IMR-90 (cell line): Measurements from ENCODE around the gene SP140. TPM values are rescaled to one million over a fixed set of nuclear protein-coding genes. Genes with fewer than 3 reads are reported as not detected.

ENCODE experiments used
- ATAC-seq: fragments of 200-7000 bp; cut with Tn5 transposase; 2 replicates; pipeline ENCODE4 v1.9.1; 2020; ENCODE audit warnings: low read depth, mild to moderate bottlenecking, moderate library complexity
- BruUV-seq: library from RNA; stranded (reverse); fragments of 400-500 nt; replicated peaks from 2 replicates; lab custom pipeline; 2021; lab: Mats Ljungman, UMichigan
- CTCF ChIA-PET: fragments of 300-600 bp; formaldehyde crosslinking; extraction: SDS; loops from one replicate; lab custom pipeline; 2021; ENCODE audit warnings: antibody characterized with exemption; lab: Yijun Ruan, JAX
- POLR2A ChIA-PET: fragments of 300-600 bp; sonication (Branson Sonifier 250); formaldehyde crosslinking; loops from one replicate; lab custom pipeline; 2022; ENCODE audit warnings: antibody characterized with exemption; ENCODE audit not compliant: unreplicated experiment; lab: Charles Lee
- DNase-seq: peaks from one replicate; pipeline ENCODE4 v3.0.0; 2013
- H2AFZ ChIP-seq: replicated peaks from 2 replicates; pipeline ENCODE3; 2013; ENCODE audit warnings: low read length, mild to moderate bottlenecking; ENCODE audit not compliant: poor library complexity
- H2AK5ac ChIP-seq: 2 replicates; pipeline ENCODE4 v1.6.1; 2013; ENCODE audit warnings: low read depth, low read length, inconsistent platforms
- H2AK9ac ChIP-seq: replicated peaks from 2 replicates; pipeline ENCODE3; 2013; ENCODE audit warnings: mild to moderate bottlenecking, low read depth, low read length, moderate library complexity; ENCODE audit not compliant: poor library complexity
- H2BK120ac ChIP-seq: 2 replicates; pipeline ENCODE4 v1.6.1; 2013; ENCODE audit warnings: low read depth, low read length, inconsistent platforms
- H2BK15ac ChIP-seq: 3 replicates; pipeline ENCODE4 v1.6.1; 2013; ENCODE audit warnings: low read depth, low read length, inconsistent platforms
- H2BK20ac ChIP-seq: 2 replicates; pipeline ENCODE4 v1.6.1; 2013; ENCODE audit warnings: low read depth, mild to moderate bottlenecking, inconsistent platforms, low read length, moderate library complexity
- H2BK5ac ChIP-seq: 2 replicates; pipeline ENCODE4 v1.6.1; 2013; ENCODE audit warnings: mild to moderate bottlenecking, low read depth, low read length, inconsistent platforms; ENCODE audit not compliant: poor library complexity, severe bottlenecking
- H3K14ac ChIP-seq: replicated peaks from 2 replicates; pipeline ENCODE4 v1.6.1; 2013; ENCODE audit warnings: low read depth, low read length, inconsistent platforms
- H3K18ac ChIP-seq: 2 replicates; pipeline ENCODE4 v1.6.1; 2013; ENCODE audit warnings: low read depth, low read length, control low read depth
- H3K23ac ChIP-seq: 2 replicates; pipeline ENCODE4 v1.6.1; 2013; ENCODE audit warnings: low read depth, low read length, inconsistent platforms
- H3K27ac ChIP-seq: 2 replicates; pipeline ENCODE4 v1.5.1; 2013; ENCODE audit warnings: mild to moderate bottlenecking, control low read depth, low read length; ENCODE audit not compliant: insufficient read depth
- H3K27me3 ChIP-seq: 2 replicates; pipeline ENCODE4 v1.6.1; 2013; ENCODE audit warnings: low read length; ENCODE audit not compliant: control insufficient read depth, insufficient read depth
- H3K36me3 ChIP-seq: 2 replicates; pipeline ENCODE4 v1.6.1; 2013; ENCODE audit warnings: low read length, mixed read lengths; ENCODE audit not compliant: control insufficient read depth, insufficient read depth
- H3K4ac ChIP-seq: 2 replicates; pipeline ENCODE4 v1.6.1; 2013; ENCODE audit warnings: low read depth, low read length, inconsistent platforms
- H3K4me1 ChIP-seq: 2 replicates; pipeline ENCODE4 v1.6.1; 2013; ENCODE audit warnings: low read length, mixed read lengths; ENCODE audit not compliant: control insufficient read depth, insufficient read depth
- H3K4me2 ChIP-seq: 2 replicates; pipeline ENCODE4 v1.6.1; 2013; ENCODE audit warnings: low read depth, mild to moderate bottlenecking, control low read depth, low read length, moderate library complexity
- H3K4me3 ChIP-seq: 2 replicates; pipeline ENCODE4 v1.5.1; 2013; ENCODE audit warnings: low read depth, mild to moderate bottlenecking, control low read depth, low read length, moderate library complexity; ENCODE audit not compliant: insufficient read depth
- H3K56ac ChIP-seq: 2 replicates; pipeline ENCODE4 v1.6.1; 2013; ENCODE audit warnings: low read length, inconsistent platforms; ENCODE audit not compliant: insufficient read depth; ENCODE audit errors: extremely low read depth
- H3K79me1 ChIP-seq, 2 experiments: 2 replicates each; pipeline ENCODE4 v1.6.1; 2013; ENCODE audit warnings: low read length in 2 of 2, inconsistent platforms in 1 of 2, low read depth in 1 of 2
- H3K9ac ChIP-seq: 2 replicates; pipeline ENCODE4 v1.6.1; 2013; ENCODE audit warnings: low read depth, low read length, control low read depth
- H3K9me1 ChIP-seq: 2 replicates; pipeline ENCODE4 v1.6.1; 2013; ENCODE audit warnings: low read length, inconsistent platforms; ENCODE audit not compliant: insufficient read depth
- H3K9me3 ChIP-seq: 2 replicates; pipeline ENCODE4 v1.6.1; 2013; ENCODE audit warnings: low read length; ENCODE audit not compliant: control insufficient read depth, insufficient read depth
- H4K20me1 ChIP-seq: 2 replicates; pipeline ENCODE4 v1.6.1; 2013; ENCODE audit warnings: low read length, inconsistent platforms; ENCODE audit not compliant: insufficient read depth
- H4K5ac ChIP-seq: 2 replicates; pipeline ENCODE4 v1.6.1; 2013; ENCODE audit warnings: mild to moderate bottlenecking, low read depth, low read length, control low read depth
- H4K8ac ChIP-seq, 2 experiments: 2 replicates each; pipeline ENCODE4 v1.6.1; 2013; ENCODE audit warnings: low read depth in 2 of 2, low read length in 2 of 2, control low read depth in 1 of 2, inconsistent platforms in 1 of 2
- H4K91ac ChIP-seq: 2 replicates; pipeline ENCODE4 v1.6.1; 2013; ENCODE audit warnings: low read depth, low read length, inconsistent platforms; ENCODE audit not compliant: insufficient read depth
- CEBPB ChIP-seq: IDR thresholded peaks from 2 replicates; pipeline ENCODE4 v1.6.1; 2012; ENCODE audit warnings: low read depth, low read length, improper control_type of control experiment
- ELK1 ChIP-seq: fragments of 150-350 bp; IDR thresholded peaks from 2 replicates; pipeline ENCODE4 v1.6.1; 2016; ENCODE audit warnings: low read depth, mild to moderate bottlenecking, low read length, moderate library complexity, borderline replicate concordance
- FOS ChIP-seq: fragments of 150-350 bp; IDR thresholded peaks from 2 replicates; pipeline ENCODE4 v1.6.1; 2016; ENCODE audit warnings: low read depth, low read length
- MXI1 ChIP-seq: IDR thresholded peaks from 2 replicates; pipeline ENCODE4 v1.6.1; 2012; ENCODE audit warnings: low read depth, mild to moderate bottlenecking, low read length, moderate library complexity, borderline replicate concordance
- POLR2A ChIP-seq: IDR thresholded peaks from 2 replicates; pipeline ENCODE4 v1.6.1; 2012; ENCODE audit warnings: mild to moderate bottlenecking, low read depth, low read length
- RCOR1 ChIP-seq: IDR thresholded peaks from 2 replicates; pipeline ENCODE4 v1.6.1; 2012; ENCODE audit warnings: mild to moderate bottlenecking, low read length, improper control_type of control experiment; ENCODE audit not compliant: insufficient replicate concordance
- RFX5 ChIP-seq: IDR thresholded peaks from 2 replicates; pipeline ENCODE4 v1.8.0; 2012; ENCODE audit warnings: low read depth, mild to moderate bottlenecking, low read length, moderate library complexity
- SMC3 ChIP-seq: fragments of 150-350 bp; IDR thresholded peaks from 2 replicates; pipeline ENCODE4 v1.6.1; 2016; ENCODE audit warnings: low read depth, mild to moderate bottlenecking, antibody characterized with exemption, low read length, moderate library complexity
- USF2 ChIP-seq: fragments of 150-350 bp; IDR thresholded peaks from 2 replicates; pipeline ENCODE4 v1.6.1; 2017; ENCODE audit warnings: mild to moderate bottlenecking, antibody characterized with exemption, low read length, low read depth
- WGBS, 2 experiments: methylation state at CpG; one replicate each; pipeline versions ENCODE4 v1.1.5 to v1.1.7; 2013; ENCODE audit warnings: missing lambda C conversion rate in 2 of 2; ENCODE audit not compliant: insufficient read length in 1 of 2; ENCODE audit errors: extremely low coverage in 2 of 2; 5-methylcytosine and 5-hydroxymethylcytosine counted together
- dilution Hi-C: fragments of 300-500 bp; cut with HindIII; formaldehyde crosslinking; loops from one replicate; pipeline ENCODE4 v1.14.3; 2018; ENCODE audit warnings: low sequenced_read_pairs; ENCODE audit not compliant: unreplicated experiment
- in situ Hi-C: fragments of 300-500 bp; cut with MboI; formaldehyde crosslinking; loops from 3 replicates; pipeline ENCODE4 v1.14.3; 2019; ENCODE audit warnings: low sequenced_read_pairs, inconsistent platforms, mixed read lengths
- intact Hi-C: fragments of 100-400 bp; cut with micrococcal nuclease; formaldehyde crosslinking; loops from 2 replicates; pipeline ENCODE4 v1.10.0; 2022
- polyA plus RNA-seq, 3 experiments: library from polyadenylated mRNA; depleted of rRNA; stranded (reverse); fragments of >200 nt; gene quantifications; 2 replicates each; pipeline ENCODE4 v1.2.3, GENCODE V29; 2012; ENCODE audit warnings: low replicate concordance in 1 of 3
- total RNA-seq: library from RNA; depleted of rRNA; stranded (reverse); fragments of >200 nt; gene quantifications from 2 replicates; pipeline ENCODE4 v1.2.3, GENCODE V29; 2012
- TF ChIP-seq, protein P1 (sequence below): conservative IDR thresholded peaks from 2 replicates; pipeline ENCODE4 v1.5.1; 2012; ENCODE audit warnings: mild to moderate bottlenecking, low read depth, low read length, improper control_type of control experiment

SP140 gene
- total and polyA plus RNA-seq, 2 of the 4 experiments (the other 2 are of a cell fraction) = 1.4 TPM

DNA sequence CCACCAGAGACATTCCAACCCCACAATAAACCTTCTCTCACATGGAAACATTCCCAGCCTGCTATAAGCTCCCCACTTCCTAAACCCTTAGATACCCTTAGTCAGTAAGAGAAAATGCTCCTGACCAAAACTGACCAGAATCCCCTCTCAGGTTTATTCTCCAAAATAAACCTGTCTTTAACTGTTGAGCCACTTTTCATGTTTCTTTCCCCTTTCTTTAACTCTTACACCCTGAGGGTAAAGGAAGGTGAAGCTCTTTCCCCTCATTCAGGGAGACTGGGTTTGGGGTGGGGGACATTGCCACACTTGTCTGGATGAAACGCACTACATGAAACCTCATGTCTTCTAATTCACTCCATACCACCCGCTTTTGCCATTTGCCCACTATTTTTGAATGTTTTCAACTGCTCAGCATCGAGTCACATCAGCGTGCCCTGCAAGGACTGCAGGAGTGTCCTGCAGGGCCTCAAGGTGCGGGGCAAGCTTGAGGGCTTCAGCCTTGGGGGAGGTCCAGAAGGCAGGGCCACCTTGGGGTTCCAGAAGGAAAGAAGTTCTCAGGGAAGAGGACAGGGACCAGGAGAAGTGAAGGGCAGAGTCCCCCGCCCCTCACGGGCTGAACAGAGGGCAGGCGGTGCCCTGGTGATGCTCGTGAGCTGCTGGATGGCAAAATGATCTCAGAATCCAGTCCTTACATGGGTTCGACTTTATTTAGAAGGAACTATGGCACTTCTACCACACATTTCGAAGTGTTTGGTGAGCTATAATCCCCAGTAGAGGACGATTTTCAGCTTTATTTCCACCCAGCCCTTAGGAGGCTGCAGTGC, 97.2 kb downstream of the SP140 start:
- H2AK5ac ChIP-seq = no peak overlapping the region
- H3K4me1 ChIP-seq = peaks cover 5% of the 10 kb centered on the region
- POLR2A ChIA-PET = no interaction called here
- dilution Hi-C loops = no loop called here
- 95% methylated on average over 3 of the region's 12 CpGs; no CpG with 5 or more reads in 1 of the 2 experiments for WGBS, 2 experiments
- H2BK15ac ChIP-seq = no peak overlapping the region
- no peak overlapping the region for H3K4me3 ChIP-seq
- no peaks in the 10 kb centered on the region for H3K27me3 ChIP-seq
- H3K23ac ChIP-seq = no peak overlapping the region
- no peak overlapping the region for H3K18ac ChIP-seq
- H2AFZ ChIP-seq = no peak overlapping the region
- no peak overlapping the region for H4K8ac ChIP-seq
- no peaks in the 10 kb centered on the region for H3K36me3 ChIP-seq
- no peak overlapping the region for H2BK20ac ChIP-seq
- H3K9me3 ChIP-seq = peaks cover 4% of the 10 kb centered on the region; the same call in 1 of the 2 replicates
- no peak overlapping the region for H2AK9ac ChIP-seq
- no peak overlapping the region for H3K4me2 ChIP-seq
- in situ Hi-C loops = no loop called here
- no peak overlapping the region for H4K5ac ChIP-seq
- DNase-seq (no peak), ATAC-seq (no peak)
- no peak overlapping the region for H3K9ac ChIP-seq
- intact Hi-C loops = no loop called here
- no TSS peak for BruUV-seq
- no peak overlapping the region for H3K27ac ChIP-seq
- TF ChIP-seq RFX5 = no peak
- no peak for TF ChIP-seq SMC3
- no peak for TF ChIP-seq ELK1
- TF ChIP-seq MXI1 = no peak
- TF ChIP-seq USF2 = no peak
- TF ChIP-seq CEBPB = no peak
- TF ChIP-seq, protein P1, sequence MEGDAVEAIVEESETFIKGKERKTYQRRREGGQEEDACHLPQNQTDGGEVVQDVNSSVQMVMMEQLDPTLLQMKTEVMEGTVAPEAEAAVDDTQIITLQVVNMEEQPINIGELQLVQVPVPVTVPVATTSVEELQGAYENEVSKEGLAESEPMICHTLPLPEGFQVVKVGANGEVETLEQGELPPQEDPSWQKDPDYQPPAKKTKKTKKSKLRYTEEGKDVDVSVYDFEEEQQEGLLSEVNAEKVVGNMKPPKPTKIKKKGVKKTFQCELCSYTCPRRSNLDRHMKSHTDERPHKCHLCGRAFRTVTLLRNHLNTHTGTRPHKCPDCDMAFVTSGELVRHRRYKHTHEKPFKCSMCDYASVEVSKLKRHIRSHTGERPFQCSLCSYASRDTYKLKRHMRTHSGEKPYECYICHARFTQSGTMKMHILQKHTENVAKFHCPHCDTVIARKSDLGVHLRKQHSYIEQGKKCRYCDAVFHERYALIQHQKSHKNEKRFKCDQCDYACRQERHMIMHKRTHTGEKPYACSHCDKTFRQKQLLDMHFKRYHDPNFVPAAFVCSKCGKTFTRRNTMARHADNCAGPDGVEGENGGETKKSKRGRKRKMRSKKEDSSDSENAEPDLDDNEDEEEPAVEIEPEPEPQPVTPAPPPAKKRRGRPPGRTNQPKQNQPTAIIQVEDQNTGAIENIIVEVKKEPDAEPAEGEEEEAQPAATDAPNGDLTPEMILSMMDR = no peak
- no peak for TF ChIP-seq FOS
- TF ChIP-seq RCOR1 = no peak
- TF ChIP-seq POLR2A = no peak
- no peak overlapping the region for H2BK120ac ChIP-seq
- no peak overlapping the region for H3K4ac ChIP-seq
- H3K9me1 ChIP-seq = no peaks in the 10 kb centered on the region
- H4K91ac ChIP-seq = no peak overlapping the region
- H3K79me1 ChIP-seq = peaks cover 6 to 12% of the 10 kb centered on the region in 2 experiments; a peak in 3 of 4 replicates
- no peak overlapping the region for H3K14ac ChIP-seq
- no peak overlapping the region for H2BK5ac ChIP-seq
- H3K56ac ChIP-seq = no peak overlapping the region
- CTCF ChIA-PET = interaction anchor here (0.7 kb wide), 1 partner anchor 56 kb away, joined by 3 read pairs; no protein-coding TSS in a partner anchor
- no peaks in the 10 kb centered on the region for H4K20me1 ChIP-seq
